Transverse colon (tissue), 4 donors: ENCODE results near the gene PGR. TPM values are rescaled to one million over a fixed set of nuclear protein-coding genes. Genes with fewer than 3 reads are reported as not detected.

Experiments
- DNase-seq: peaks from one replicate; pipeline ENCODE4 v3.0.0-alpha.2; 2019
- H3K27ac ChIP-seq, 4 donors: fragments of 200-600 bp; sonication (generic); 2 replicates each; pipeline ENCODE4 v1.5.1; 2016 to 2018; ENCODE audit warnings: inconsistent platforms in 4 of 4
- H3K27me3 ChIP-seq: fragments of 200-600 bp; sonication (generic); 2 replicates; pipeline ENCODE4 v1.5.1; 2017; ENCODE audit warnings: inconsistent platforms
- H3K36me3 ChIP-seq, 4 donors: fragments of 200-600 bp; sonication (generic); 2 replicates each; pipeline ENCODE4 v1.5.1; 2017 to 2019; ENCODE audit warnings: inconsistent platforms in 4 of 4
- H3K4me1 ChIP-seq, 4 donors: fragments of 200-600 bp; sonication (generic); 2 replicates each; pipeline ENCODE4 v1.5.1; 2017 to 2020; ENCODE audit warnings: inconsistent platforms in 4 of 4
- H3K4me3 ChIP-seq, 4 donors: fragments of 200-600 bp; sonication (generic); 1 replicate in 1 of 4; 2 replicates in 3 of 4; pipeline versions ENCODE4 v1.5.1 to v1.6.1; 2017 to 2019; ENCODE audit warnings: inconsistent platforms in 4 of 4
- H3K9me3 ChIP-seq, 2 donors: fragments of 200-600 bp; sonication (generic); 2 replicates each; pipeline ENCODE4 v1.5.1; 2017 to 2019; ENCODE audit warnings: inconsistent platforms in 2 of 2
- EP300 ChIP-seq: sonication (generic); formaldehyde crosslinking; IDR thresholded peaks from one replicate; pipeline ENCODE4 v1.6.1; 2017; ENCODE audit warnings: antibody characterized with exemption, low read depth
- POLR2A ChIP-seq: fragments of 450-650 bp; IDR thresholded peaks from one replicate; pipeline ENCODE4 v1.6.1; 2016; ENCODE audit warnings: antibody characterized with exemption, mild to moderate bottlenecking, moderate library complexity
- POLR2AphosphoS5 ChIP-seq, 3 donors: sonication (generic); formaldehyde crosslinking; IDR thresholded peaks; one replicate each; pipeline ENCODE4 v1.6.1; 2016; ENCODE audit warnings: antibody characterized with exemption in 3 of 3
- WGBS, 2 donors: methylation state at CpG; one replicate each; pipeline ENCODE4 v1.1.5; 2018; ENCODE audit warnings: low coverage in 1 of 2; 5-methylcytosine and 5-hydroxymethylcytosine counted together
- in situ Hi-C, 4 donors: fragments of 200-750 bp; cut with MboI; loops; one replicate each; pipeline versions ENCODE4 v1.15.0 to v1.15.1; 2017; ENCODE audit warnings: low sequenced_read_pairs in 3 of 4, low pct_ligation_motif_present in 1 of 4, low pct_unique_long_range_greater_than_20kb in 1 of 4
- intact Hi-C: fragments of 100-400 bp; cut with DNase I; formaldehyde crosslinking; loops from one replicate; pipeline ENCODE4 v1.15.1; 2023; ENCODE audit warnings: low total_unique reads
- total RNA-seq, 4 donors: library from RNA; depleted of rRNA; stranded (reverse); fragments of >200 nt; gene quantifications; one replicate each; pipeline ENCODE4 v1.1.0, GENCODE V29; 2016
- TF ChIP-seq, protein P1 (sequence below), 5 experiments: fragments of 200-600 bp in 3 of 5; fragments of 450-650 bp in 2 of 5; sonication (generic) in 3 of 5; IDR thresholded peaks; 1 replicate in 2 of 5; 2 replicates in 3 of 5; pipeline ENCODE4 v1.5.1; 2016 to 2017; ENCODE audit warnings: antibody characterized with exemption in 5 of 5, inconsistent platforms in 3 of 5, mild to moderate bottlenecking in 2 of 5, moderate library complexity in 1 of 5

Gene PGR
- total RNA-seq, 4 donors from 2014 or later, result 0.95 to 8.0 (median 1.7) TPM

GRCh38 chr11:101010899-101011298, 118.7 kb downstream of the PGR start:
- 69 to 78% methylated on average over 3 to 5 of the region's 5 CpGs for WGBS, 2 donors
- intact Hi-C loops (no loop called here), in situ Hi-C loops (no loop called here)
- H3K4me3 ChIP-seq, result no peak overlapping the region
- TF ChIP-seq POLR2AphosphoS5 (IDR thresholded peaks at IDR 0.05) (no peak), POLR2A (no peak), EP300 (no peak)
- TF ChIP-seq, protein P1, sequence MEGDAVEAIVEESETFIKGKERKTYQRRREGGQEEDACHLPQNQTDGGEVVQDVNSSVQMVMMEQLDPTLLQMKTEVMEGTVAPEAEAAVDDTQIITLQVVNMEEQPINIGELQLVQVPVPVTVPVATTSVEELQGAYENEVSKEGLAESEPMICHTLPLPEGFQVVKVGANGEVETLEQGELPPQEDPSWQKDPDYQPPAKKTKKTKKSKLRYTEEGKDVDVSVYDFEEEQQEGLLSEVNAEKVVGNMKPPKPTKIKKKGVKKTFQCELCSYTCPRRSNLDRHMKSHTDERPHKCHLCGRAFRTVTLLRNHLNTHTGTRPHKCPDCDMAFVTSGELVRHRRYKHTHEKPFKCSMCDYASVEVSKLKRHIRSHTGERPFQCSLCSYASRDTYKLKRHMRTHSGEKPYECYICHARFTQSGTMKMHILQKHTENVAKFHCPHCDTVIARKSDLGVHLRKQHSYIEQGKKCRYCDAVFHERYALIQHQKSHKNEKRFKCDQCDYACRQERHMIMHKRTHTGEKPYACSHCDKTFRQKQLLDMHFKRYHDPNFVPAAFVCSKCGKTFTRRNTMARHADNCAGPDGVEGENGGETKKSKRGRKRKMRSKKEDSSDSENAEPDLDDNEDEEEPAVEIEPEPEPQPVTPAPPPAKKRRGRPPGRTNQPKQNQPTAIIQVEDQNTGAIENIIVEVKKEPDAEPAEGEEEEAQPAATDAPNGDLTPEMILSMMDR (IDR thresholded peaks at IDR 0.05), result no peak
- no peaks in the 10 kb centered on the region for H3K9me3 ChIP-seq
- no peaks in the 10 kb centered on the region for H3K4me1 ChIP-seq
- H3K27ac ChIP-seq, result no peak overlapping the region
- no peaks in the 10 kb centered on the region for H3K27me3 ChIP-seq
- no peaks in the 10 kb centered on the region for H3K36me3 ChIP-seq
- no peak for DNase-seq

DNA sequence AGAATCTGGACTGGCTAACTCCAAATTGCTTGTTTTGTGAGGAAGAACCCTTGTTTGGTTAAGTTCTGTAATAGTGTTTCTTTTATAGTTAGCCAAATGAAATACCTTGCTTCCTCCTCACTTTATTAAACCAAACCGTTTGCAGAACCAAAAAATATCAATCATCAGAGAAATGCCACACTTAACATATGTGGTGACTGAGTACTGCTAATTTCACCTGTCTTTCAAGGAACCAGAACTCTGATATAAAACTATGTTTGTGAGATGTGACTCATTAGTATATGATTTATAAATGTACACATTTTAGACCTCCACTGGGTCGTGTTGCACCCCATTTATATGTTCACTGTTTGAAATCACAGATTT, 119.9 kb downstream of the PGR start:
- no peaks in the 10 kb centered on the region for H3K9me3 ChIP-seq
- no peak for DNase-seq
- H3K36me3 ChIP-seq, result no peaks in the 10 kb centered on the region
- no peaks in the 10 kb centered on the region for H3K4me1 ChIP-seq
- H3K4me3 ChIP-seq, result no peak overlapping the region
- WGBS, 2 donors, result 35 to 41% methylated on average over 2 of the region's 2 CpGs
- H3K27me3 ChIP-seq, result no peaks in the 10 kb centered on the region
- intact Hi-C loops (no loop called here), in situ Hi-C loops (no loop called here)
- TF ChIP-seq EP300, result no peak
- no peak for TF ChIP-seq POLR2A
- TF ChIP-seq, protein P1 (IDR thresholded peaks at IDR 0.05), result no peak
- no peak for TF ChIP-seq POLR2AphosphoS5 (IDR thresholded peaks at IDR 0.05)
- H3K27ac ChIP-seq, result no peak overlapping the region

DNA sequence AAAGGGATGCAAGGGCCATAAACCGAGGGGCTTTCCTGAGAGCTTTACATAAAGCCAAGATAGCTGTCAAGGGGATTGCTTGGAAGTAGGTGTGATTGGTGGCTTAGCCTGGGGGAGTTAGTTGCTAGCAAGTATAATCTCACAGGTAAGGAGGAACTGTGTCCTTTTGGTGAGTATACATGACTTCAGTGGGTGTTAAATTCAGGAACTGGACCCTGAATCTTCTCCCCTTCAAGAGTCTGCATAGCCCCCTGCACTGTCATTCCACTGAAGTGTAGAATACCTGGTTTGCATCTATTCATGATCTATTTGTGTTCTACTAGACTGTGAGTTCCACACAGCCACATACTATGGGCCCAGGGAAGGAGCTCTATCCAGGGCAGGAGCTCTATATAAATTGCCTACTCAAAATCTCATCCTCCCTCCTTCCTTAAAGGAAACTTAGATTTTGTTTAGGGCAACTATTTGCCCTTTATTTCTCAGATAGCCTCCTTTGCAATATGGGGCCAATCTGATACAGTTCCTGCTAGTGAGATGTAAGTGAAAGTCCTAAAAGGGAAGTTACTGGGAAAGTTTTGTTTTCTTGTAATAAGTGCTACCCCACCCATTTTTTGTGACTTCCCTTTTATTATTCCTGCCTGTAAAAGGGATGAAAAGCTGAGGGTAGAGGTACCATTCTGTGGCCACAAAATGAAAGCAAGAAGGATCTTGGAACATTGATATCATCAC, 120.5 kb downstream of the PGR start:
- no peak for DNase-seq
- no peak overlapping the region for H3K4me3 ChIP-seq
- WGBS, 2 donors, result 54 to 75% methylated on average over 1 of the region's 1 CpG
- no peaks in the 10 kb centered on the region for H3K9me3 ChIP-seq
- intact Hi-C loops (no loop called here), in situ Hi-C loops (no loop called here)
- no peak for TF ChIP-seq POLR2A
- TF ChIP-seq EP300, result no peak
- TF ChIP-seq POLR2AphosphoS5 (IDR thresholded peaks at IDR 0.05), result no peak
- TF ChIP-seq, protein P1 (IDR thresholded peaks at IDR 0.05), result no peak
- H3K27ac ChIP-seq, result no peak overlapping the region
- no peaks in the 10 kb centered on the region for H3K36me3 ChIP-seq
- no peaks in the 10 kb centered on the region for H3K4me1 ChIP-seq
- H3K27me3 ChIP-seq, result no peaks in the 10 kb centered on the region

- in situ Hi-C loops, result no loop called here
- Histone ChIP-seq H3K27me3 (no peaks in the 10 kb centered on the region), H3K36me3 (no peaks in the 10 kb centered on the region), H3K9me3 (no peaks in the 10 kb centered on the region), H3K27ac (no peak overlapping the region), H3K4me3 (no peak overlapping the region), H3K4me1 (no peaks in the 10 kb centered on the region)
- intact Hi-C loops, result no loop called here
- no peak for DNase-seq
- TF ChIP-seq POLR2A, result no peak
- TF ChIP-seq, protein P1 (IDR thresholded peaks at IDR 0.05), result no peak
- TF ChIP-seq POLR2AphosphoS5 (IDR thresholded peaks at IDR 0.05), result no peak
- no peak for TF ChIP-seq EP300
- WGBS, 2 donors, result 93% methylated on average over 4 of the region's 4 CpGs; no CpG with 5 or more reads in 1 of the 2 donors
These were observed 126.1 kb downstream of the PGR start for GRCh38 chr11:101003468-101003867.
